Retinal pigment epithelial cell (primary cell): Measurements from ENCODE around the gene MAP7.
"Not testable (repeated sequence)": the region's sequence is repeated elsewhere in the genome, so short reads cannot be mapped to it uniquely, and the experiment has no call there.

ENCODE experiments used
- DNase-seq: peaks from one replicate; pipeline ENCODE4 v3.0.0-alpha.2; 2010; ENCODE audit warnings: low read depth
- H3K4me3 ChIP-seq: 2 replicates; pipeline ENCODE4 v1.5.1; 2011; ENCODE audit warnings: mild to moderate bottlenecking, low read length, control low read depth, moderate library complexity
- CTCF ChIP-seq: conservative IDR thresholded peaks from 2 replicates; pipeline ENCODE4 v1.5.1; 2011; ENCODE audit warnings: low read depth, low read length, control low read depth, inconsistent platforms

Gene MAP7

GRCh38 chr6:136387316-136387715 is 162.9 kb downstream of the MAP7 start:
- no peak for TF ChIP-seq CTCF
- H3K4me3 ChIP-seq: no peak overlapping the region
- no peak for DNase-seq

GRCh38 chr6:136383268-136383937 is 166.8 kb downstream of the MAP7 start:
- no peak for TF ChIP-seq CTCF
- no peak overlapping the region for H3K4me3 ChIP-seq
- DNase-seq: no peak

- no peak for TF ChIP-seq CTCF
- H3K4me3 ChIP-seq: no peak overlapping the region
- DNase-seq: no peak
These were observed 167.5 kb downstream of the MAP7 start for GRCh38 chr6:136382676-136383252.

- DNase-seq: no peak
- H3K4me3 ChIP-seq: no peak overlapping the region
These were observed 171.3 kb downstream of the MAP7 start for GRCh38 chr6:136378888-136379287.

GRCh38 chr6:136375836-136376235 is 174.4 kb downstream of the MAP7 start:
- not testable (repeated sequence) for H3K4me3 ChIP-seq, DNase-seq

More at GRCh38 chr6:136378888-136379287, 171.3 kb downstream of the MAP7 start:
- peak; percentile 60 for TF ChIP-seq CTCF

- TF ChIP-seq CTCF: no peak
- no peak overlapping the region for H3K4me3 ChIP-seq
- no peak for DNase-seq
These were observed 178.3 kb downstream of the MAP7 start for GRCh38 chr6:136371959-136372358.

- no peak for DNase-seq
- TF ChIP-seq CTCF: no peak
- no peak overlapping the region for H3K4me3 ChIP-seq
These were observed 179.1 kb downstream of the MAP7 start for GRCh38 chr6:136370988-136371728.
